Keratinocyte (primary cell): ENCODE results near the gene ANO3.

Experiments
- CTCF ChIP-seq, 3 experiments: IDR thresholded peaks in 1 of 3; conservative IDR thresholded peaks in 1 of 3; optimal IDR thresholded peaks in 1 of 3; 2 replicates in 2 of 3; 3 replicates in 1 of 3; pipeline versions ENCODE3 to v1.5.1; 2011; ENCODE audit warnings: low read length in 3 of 3, mild to moderate bottlenecking in 3 of 3, moderate library complexity in 2 of 3, control low read depth in 1 of 3, inconsistent platforms in 1 of 3; ENCODE audit not compliant: insufficient read depth in 2 of 3; ENCODE audit errors: extremely low read depth in 1 of 3
- EZH2 ChIP-seq: IDR thresholded peaks from one replicate; pipeline ENCODE4 v1.6.1; 2012; ENCODE audit warnings: inconsistent platforms, mild to moderate bottlenecking, low read length, moderate library complexity

GRCh38 chr11:26599425-26599824 is 267.5 kb downstream of the ANO3 start:
- TF ChIP-seq CTCF (optimal IDR thresholded peaks at IDR 0.05 in 1 of 3, IDR thresholded peaks at IDR 0.05 in 1 of 3, conservative IDR thresholded peaks at IDR 0.05 in 1 of 3; ENCODE audit: extremely low read depth in 1 of 3, insufficient read depth in 2 of 3, low read length in 3 of 3) (no peak), EZH2 (no peak)
